IMR-90 (cell line): Measurements from ENCODE around the gene SPATA2L. TPM values are rescaled to one million over a fixed set of nuclear protein-coding genes. Genes with fewer than 3 reads are reported as not detected.

Source experiments
- ATAC-seq: fragments of 200-7000 bp; cut with Tn5 transposase; 2 replicates; pipeline ENCODE4 v1.9.1; 2020; ENCODE audit warnings: low read depth, mild to moderate bottlenecking, moderate library complexity
- BruUV-seq: library from RNA; stranded (reverse); fragments of 400-500 nt; replicated peaks from 2 replicates; lab custom pipeline; 2021; lab: Mats Ljungman, UMichigan
- CTCF ChIA-PET: fragments of 300-600 bp; formaldehyde crosslinking; extraction: SDS; loops from one replicate; lab custom pipeline; 2021; ENCODE audit warnings: antibody characterized with exemption; lab: Yijun Ruan, JAX
- POLR2A ChIA-PET: fragments of 300-600 bp; sonication (Branson Sonifier 250); formaldehyde crosslinking; loops from one replicate; lab custom pipeline; 2022; ENCODE audit warnings: antibody characterized with exemption; ENCODE audit not compliant: unreplicated experiment; lab: Charles Lee
- DNase-seq: peaks from one replicate; pipeline ENCODE4 v3.0.0; 2013
- H2AFZ ChIP-seq: replicated peaks from 2 replicates; pipeline ENCODE3; 2013; ENCODE audit warnings: low read length, mild to moderate bottlenecking; ENCODE audit not compliant: poor library complexity
- H2AK5ac ChIP-seq: 2 replicates; pipeline ENCODE4 v1.6.1; 2013; ENCODE audit warnings: low read depth, low read length, inconsistent platforms
- H2AK9ac ChIP-seq: replicated peaks from 2 replicates; pipeline ENCODE3; 2013; ENCODE audit warnings: mild to moderate bottlenecking, low read depth, low read length, moderate library complexity; ENCODE audit not compliant: poor library complexity
- H2BK120ac ChIP-seq: 2 replicates; pipeline ENCODE4 v1.6.1; 2013; ENCODE audit warnings: low read depth, low read length, inconsistent platforms
- H2BK15ac ChIP-seq: 3 replicates; pipeline ENCODE4 v1.6.1; 2013; ENCODE audit warnings: low read depth, low read length, inconsistent platforms
- H2BK20ac ChIP-seq: 2 replicates; pipeline ENCODE4 v1.6.1; 2013; ENCODE audit warnings: low read depth, mild to moderate bottlenecking, inconsistent platforms, low read length, moderate library complexity
- H2BK5ac ChIP-seq: 2 replicates; pipeline ENCODE4 v1.6.1; 2013; ENCODE audit warnings: mild to moderate bottlenecking, low read depth, low read length, inconsistent platforms; ENCODE audit not compliant: poor library complexity, severe bottlenecking
- H3K14ac ChIP-seq: replicated peaks from 2 replicates; pipeline ENCODE4 v1.6.1; 2013; ENCODE audit warnings: low read depth, low read length, inconsistent platforms
- H3K18ac ChIP-seq: 2 replicates; pipeline ENCODE4 v1.6.1; 2013; ENCODE audit warnings: low read depth, low read length, control low read depth
- H3K23ac ChIP-seq: 2 replicates; pipeline ENCODE4 v1.6.1; 2013; ENCODE audit warnings: low read depth, low read length, inconsistent platforms
- H3K27ac ChIP-seq: 2 replicates; pipeline ENCODE4 v1.5.1; 2013; ENCODE audit warnings: mild to moderate bottlenecking, control low read depth, low read length; ENCODE audit not compliant: insufficient read depth
- H3K27me3 ChIP-seq: 2 replicates; pipeline ENCODE4 v1.6.1; 2013; ENCODE audit warnings: low read length; ENCODE audit not compliant: control insufficient read depth, insufficient read depth
- H3K36me3 ChIP-seq: 2 replicates; pipeline ENCODE4 v1.6.1; 2013; ENCODE audit warnings: low read length, mixed read lengths; ENCODE audit not compliant: control insufficient read depth, insufficient read depth
- H3K4ac ChIP-seq: 2 replicates; pipeline ENCODE4 v1.6.1; 2013; ENCODE audit warnings: low read depth, low read length, inconsistent platforms
- H3K4me1 ChIP-seq: 2 replicates; pipeline ENCODE4 v1.6.1; 2013; ENCODE audit warnings: low read length, mixed read lengths; ENCODE audit not compliant: control insufficient read depth, insufficient read depth
- H3K4me2 ChIP-seq: 2 replicates; pipeline ENCODE4 v1.6.1; 2013; ENCODE audit warnings: low read depth, mild to moderate bottlenecking, control low read depth, low read length, moderate library complexity
- H3K4me3 ChIP-seq: 2 replicates; pipeline ENCODE4 v1.5.1; 2013; ENCODE audit warnings: low read depth, mild to moderate bottlenecking, control low read depth, low read length, moderate library complexity; ENCODE audit not compliant: insufficient read depth
- H3K56ac ChIP-seq: 2 replicates; pipeline ENCODE4 v1.6.1; 2013; ENCODE audit warnings: low read length, inconsistent platforms; ENCODE audit not compliant: insufficient read depth; ENCODE audit errors: extremely low read depth
- H3K79me1 ChIP-seq, 2 experiments: 2 replicates each; pipeline ENCODE4 v1.6.1; 2013; ENCODE audit warnings: low read length in 2 of 2, inconsistent platforms in 1 of 2, low read depth in 1 of 2
- H3K9ac ChIP-seq: 2 replicates; pipeline ENCODE4 v1.6.1; 2013; ENCODE audit warnings: low read depth, low read length, control low read depth
- H3K9me1 ChIP-seq: 2 replicates; pipeline ENCODE4 v1.6.1; 2013; ENCODE audit warnings: low read length, inconsistent platforms; ENCODE audit not compliant: insufficient read depth
- H3K9me3 ChIP-seq: 2 replicates; pipeline ENCODE4 v1.6.1; 2013; ENCODE audit warnings: low read length; ENCODE audit not compliant: control insufficient read depth, insufficient read depth
- H4K20me1 ChIP-seq: 2 replicates; pipeline ENCODE4 v1.6.1; 2013; ENCODE audit warnings: low read length, inconsistent platforms; ENCODE audit not compliant: insufficient read depth
- H4K5ac ChIP-seq: 2 replicates; pipeline ENCODE4 v1.6.1; 2013; ENCODE audit warnings: mild to moderate bottlenecking, low read depth, low read length, control low read depth
- H4K8ac ChIP-seq, 2 experiments: 2 replicates each; pipeline ENCODE4 v1.6.1; 2013; ENCODE audit warnings: low read depth in 2 of 2, low read length in 2 of 2, control low read depth in 1 of 2, inconsistent platforms in 1 of 2
- H4K91ac ChIP-seq: 2 replicates; pipeline ENCODE4 v1.6.1; 2013; ENCODE audit warnings: low read depth, low read length, inconsistent platforms; ENCODE audit not compliant: insufficient read depth
- BHLHE40 ChIP-seq: fragments of 150-350 bp; IDR thresholded peaks from 2 replicates; pipeline ENCODE4 v1.6.1; 2016; ENCODE audit warnings: mild to moderate bottlenecking, low read depth, low read length
- CEBPB ChIP-seq: IDR thresholded peaks from 2 replicates; pipeline ENCODE4 v1.6.1; 2012; ENCODE audit warnings: low read depth, low read length, improper control_type of control experiment
- CHD1 ChIP-seq: IDR thresholded peaks from 2 replicates; pipeline ENCODE4 v1.6.1; 2012; ENCODE audit warnings: low read depth, low read length, improper control_type of control experiment
- ELK1 ChIP-seq: fragments of 150-350 bp; IDR thresholded peaks from 2 replicates; pipeline ENCODE4 v1.6.1; 2016; ENCODE audit warnings: low read depth, mild to moderate bottlenecking, low read length, moderate library complexity, borderline replicate concordance
- MAFK ChIP-seq: IDR thresholded peaks from 2 replicates; pipeline ENCODE4 v1.6.1; 2012; ENCODE audit warnings: low read depth, low read length, improper control_type of control experiment
- MAZ ChIP-seq: IDR thresholded peaks from 2 replicates; pipeline ENCODE4 v1.6.1; 2012; ENCODE audit warnings: low read depth, mild to moderate bottlenecking, low read length, improper control_type of control experiment, moderate library complexity, borderline replicate concordance
- NFE2L2 ChIP-seq: fragments of 150-350 bp; IDR thresholded peaks from 2 replicates; pipeline ENCODE4 v1.6.1; 2016; ENCODE audit warnings: low read depth, mild to moderate bottlenecking, low read length
- POLR2A ChIP-seq: IDR thresholded peaks from 2 replicates; pipeline ENCODE4 v1.6.1; 2012; ENCODE audit warnings: mild to moderate bottlenecking, low read depth, low read length
- RAD21 ChIP-seq: IDR thresholded peaks from 2 replicates; pipeline ENCODE4 v1.6.1; 2012; ENCODE audit warnings: low read length, improper control_type of control experiment
- RCOR1 ChIP-seq: IDR thresholded peaks from 2 replicates; pipeline ENCODE4 v1.6.1; 2012; ENCODE audit warnings: mild to moderate bottlenecking, low read length, improper control_type of control experiment; ENCODE audit not compliant: insufficient replicate concordance
- RFX5 ChIP-seq: IDR thresholded peaks from 2 replicates; pipeline ENCODE4 v1.8.0; 2012; ENCODE audit warnings: low read depth, mild to moderate bottlenecking, low read length, moderate library complexity
- WGBS, 2 experiments: methylation state at CpG; one replicate each; pipeline versions ENCODE4 v1.1.5 to v1.1.7; 2013; ENCODE audit warnings: missing lambda C conversion rate in 2 of 2; ENCODE audit not compliant: insufficient read length in 1 of 2; ENCODE audit errors: extremely low coverage in 2 of 2; 5-methylcytosine and 5-hydroxymethylcytosine counted together
- dilution Hi-C: fragments of 300-500 bp; cut with HindIII; formaldehyde crosslinking; loops from one replicate; pipeline ENCODE4 v1.14.3; 2018; ENCODE audit warnings: low sequenced_read_pairs; ENCODE audit not compliant: unreplicated experiment
- in situ Hi-C: fragments of 300-500 bp; cut with MboI; formaldehyde crosslinking; loops from 3 replicates; pipeline ENCODE4 v1.14.3; 2019; ENCODE audit warnings: low sequenced_read_pairs, inconsistent platforms, mixed read lengths
- intact Hi-C: fragments of 100-400 bp; cut with micrococcal nuclease; formaldehyde crosslinking; loops from 2 replicates; pipeline ENCODE4 v1.10.0; 2022
- polyA plus RNA-seq, 3 experiments: library from polyadenylated mRNA; depleted of rRNA; stranded (reverse); fragments of >200 nt; gene quantifications; 2 replicates each; pipeline ENCODE4 v1.2.3, GENCODE V29; 2012; ENCODE audit warnings: low replicate concordance in 1 of 3
- total RNA-seq: library from RNA; depleted of rRNA; stranded (reverse); fragments of >200 nt; gene quantifications from 2 replicates; pipeline ENCODE4 v1.2.3, GENCODE V29; 2012
- TF ChIP-seq, protein P1 (sequence below): fragments of 150-350 bp; IDR thresholded peaks from 2 replicates; pipeline ENCODE4 v1.6.1; 2017; ENCODE audit warnings: mild to moderate bottlenecking, antibody characterized with exemption, low read length, low read depth
- TF ChIP-seq, protein P2 (sequence below): conservative IDR thresholded peaks from 2 replicates; pipeline ENCODE4 v1.5.1; 2012; ENCODE audit warnings: mild to moderate bottlenecking, low read depth, low read length, improper control_type of control experiment

Gene SPATA2L
- total and polyA plus RNA-seq, 2 of the 4 experiments (the other 2 are of a cell fraction), result 4.8 to 6.9 TPM

- TF ChIP-seq MAZ, result no peak
These were observed 37.2 kb upstream of the SPATA2L start (continued) for GRCh38 chr16:89738538-89739317.

GRCh38 chr16:89738072-89738377 is 36.5 kb upstream of the SPATA2L start:
- Histone ChIP-seq H3K36me3 (peaks cover 69% of the 10 kb centered on the region), H2BK120ac (no peak overlapping the region), H4K8ac (no peak overlapping the region), H2AK9ac (no peak overlapping the region), H2BK15ac (no peak overlapping the region), H3K14ac (no peak overlapping the region), H2BK20ac (no peak overlapping the region), H3K4me1 (no peaks in the 10 kb centered on the region), H2BK5ac (no peak overlapping the region), H3K56ac (no peak overlapping the region), H4K5ac (no peak overlapping the region), H3K27ac (no peak overlapping the region), H4K20me1 (0 out of 2 replicates have a peak, but pooled peaks cover 4% of the 10 kb centered on the region), H3K79me1 (peaks cover 8 to 10% of the 10 kb centered on the region in 2 experiments; a peak in 3 of 4 replicates), H2AK5ac (no peak overlapping the region), H3K9me1 (no peaks in the 10 kb centered on the region), H2AFZ (no peak overlapping the region), H3K4me3 (no peak overlapping the region), H3K9me3 (no peaks in the 10 kb centered on the region), H3K23ac (no peak overlapping the region), H3K4ac (no peak overlapping the region), H3K18ac (no peak overlapping the region), H3K27me3 (no peaks in the 10 kb centered on the region), H3K4me2 (no peak overlapping the region), H3K9ac (no peak overlapping the region), H4K91ac (no peak overlapping the region)
- ChIA-PET CTCF (no interaction called here), POLR2A (no interaction called here)
- dilution Hi-C loops (no loop called here), in situ Hi-C loops (no loop called here), intact Hi-C loops (no loop called here)
- BruUV-seq, result no TSS peak
- DNase-seq, result no peak
- no peak for ATAC-seq
- WGBS, 2 experiments, result 96% methylated on average over 4 of the region's 14 CpGs; no CpG with 5 or more reads in 1 of the 2 experiments
- TF ChIP-seq POLR2A, result no peak
- TF ChIP-seq RFX5, result no peak
- TF ChIP-seq CEBPB, result no peak
- TF ChIP-seq RAD21, result no peak
- TF ChIP-seq MAZ, result no peak
- TF ChIP-seq MAFK, result no peak
- no peak for TF ChIP-seq NFE2L2
- TF ChIP-seq RCOR1, result no peak
- TF ChIP-seq CHD1, result no peak
- TF ChIP-seq, protein P1, sequence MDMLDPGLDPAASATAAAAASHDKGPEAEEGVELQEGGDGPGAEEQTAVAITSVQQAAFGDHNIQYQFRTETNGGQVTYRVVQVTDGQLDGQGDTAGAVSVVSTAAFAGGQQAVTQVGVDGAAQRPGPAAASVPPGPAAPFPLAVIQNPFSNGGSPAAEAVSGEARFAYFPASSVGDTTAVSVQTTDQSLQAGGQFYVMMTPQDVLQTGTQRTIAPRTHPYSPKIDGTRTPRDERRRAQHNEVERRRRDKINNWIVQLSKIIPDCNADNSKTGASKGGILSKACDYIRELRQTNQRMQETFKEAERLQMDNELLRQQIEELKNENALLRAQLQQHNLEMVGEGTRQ, result no peak
- TF ChIP-seq BHLHE40, result no peak
- TF ChIP-seq, protein P2, sequence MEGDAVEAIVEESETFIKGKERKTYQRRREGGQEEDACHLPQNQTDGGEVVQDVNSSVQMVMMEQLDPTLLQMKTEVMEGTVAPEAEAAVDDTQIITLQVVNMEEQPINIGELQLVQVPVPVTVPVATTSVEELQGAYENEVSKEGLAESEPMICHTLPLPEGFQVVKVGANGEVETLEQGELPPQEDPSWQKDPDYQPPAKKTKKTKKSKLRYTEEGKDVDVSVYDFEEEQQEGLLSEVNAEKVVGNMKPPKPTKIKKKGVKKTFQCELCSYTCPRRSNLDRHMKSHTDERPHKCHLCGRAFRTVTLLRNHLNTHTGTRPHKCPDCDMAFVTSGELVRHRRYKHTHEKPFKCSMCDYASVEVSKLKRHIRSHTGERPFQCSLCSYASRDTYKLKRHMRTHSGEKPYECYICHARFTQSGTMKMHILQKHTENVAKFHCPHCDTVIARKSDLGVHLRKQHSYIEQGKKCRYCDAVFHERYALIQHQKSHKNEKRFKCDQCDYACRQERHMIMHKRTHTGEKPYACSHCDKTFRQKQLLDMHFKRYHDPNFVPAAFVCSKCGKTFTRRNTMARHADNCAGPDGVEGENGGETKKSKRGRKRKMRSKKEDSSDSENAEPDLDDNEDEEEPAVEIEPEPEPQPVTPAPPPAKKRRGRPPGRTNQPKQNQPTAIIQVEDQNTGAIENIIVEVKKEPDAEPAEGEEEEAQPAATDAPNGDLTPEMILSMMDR, result no peak
- TF ChIP-seq ELK1, result no peak
